H1 (cell line): ENCODE data around the gene DYNC1I2. TPM values are rescaled to one million over a fixed set of nuclear protein-coding genes. Genes with fewer than 3 reads are reported as not detected.

ENCODE experiments used
- CTCF ChIA-PET: fragments of 300-600 bp; sonication (Branson Sonifier 250); formaldehyde crosslinking; loops from one replicate; lab custom pipeline; 2021; ENCODE audit not compliant: partially characterized antibody; lab: Charles Lee
- POLR2A ChIA-PET: fragments of 300-600 bp; sonication (Branson Sonifier 250); formaldehyde crosslinking; loops from one replicate; lab custom pipeline; 2021; ENCODE audit warnings: inconsistent platforms; ENCODE audit not compliant: partially characterized antibody; lab: Charles Lee
- DNase-seq, 2 experiments: peaks; one replicate each; pipeline versions ENCODE4 v3.0.0 to v3.0.0-alpha.2; 2010 to 2022; ENCODE audit warnings: low spot score in 2 of 2, low read depth in 1 of 2, mixed read lengths in 1 of 2
- FAIRE-seq: peaks from 2 replicates; lab custom pipeline; 2011; peaks lifted over from hg19 to GRCh38; lab: Jason Lieb, UNC
- H2AFZ ChIP-seq: 2 replicates; pipeline ENCODE4 v1.8.1; 2012; ENCODE audit warnings: low read length, inconsistent platforms
- H2AK5ac ChIP-seq: 2 replicates; pipeline ENCODE4 v1.6.1; 2013; ENCODE audit warnings: low read depth, low read length
- H2BK120ac ChIP-seq: replicated peaks from 2 replicates; pipeline ENCODE3; 2013; ENCODE audit warnings: low read depth, low read length, inconsistent platforms
- H2BK12ac ChIP-seq: 2 replicates; pipeline ENCODE4 v1.6.1; 2013; ENCODE audit warnings: low read depth, low read length
- H2BK15ac ChIP-seq: 2 replicates; pipeline ENCODE4 v1.6.1; 2013; ENCODE audit warnings: low read length
- H2BK20ac ChIP-seq: 2 replicates; pipeline ENCODE4 v1.6.1; 2013; ENCODE audit warnings: low read length
- H2BK5ac ChIP-seq: 2 replicates; pipeline ENCODE4 v1.6.1; 2013; ENCODE audit warnings: low read depth, low read length
- H3K14ac ChIP-seq: 2 replicates; pipeline ENCODE4 v1.6.1; 2013; ENCODE audit warnings: inconsistent platforms; ENCODE audit not compliant: insufficient read length
- H3K18ac ChIP-seq: 2 replicates; pipeline ENCODE4 v1.6.1; 2013; ENCODE audit warnings: low read length; ENCODE audit errors: extremely low read depth
- H3K23ac ChIP-seq: 2 replicates; pipeline ENCODE4 v1.6.1; 2013; ENCODE audit warnings: inconsistent platforms; ENCODE audit not compliant: insufficient read length
- H3K23me2 ChIP-seq: 2 replicates; pipeline ENCODE4 v1.6.1; 2013; ENCODE audit warnings: low read depth, low read length
- H3K27ac ChIP-seq: 2 replicates; pipeline ENCODE4 v1.6.1; 2011; ENCODE audit warnings: low read depth, low read length, inconsistent platforms
- H3K27me3 ChIP-seq, 4 experiments: replicated peaks in 1 of 4; 1 replicate in 1 of 4; 2 replicates in 3 of 4; pipeline versions ENCODE4 v1.6.1 to v1.8.1; 2011 to 2013; ENCODE audit warnings: low read length in 3 of 4, mild to moderate bottlenecking in 3 of 4, inconsistent platforms in 2 of 4, mixed read lengths in 2 of 4, moderate library complexity in 1 of 4; ENCODE audit not compliant: control insufficient read depth in 3 of 4, insufficient read depth in 3 of 4; ENCODE audit errors: extremely low read depth in 1 of 4
- H3K36me3 ChIP-seq, 4 experiments: 2 replicates each; pipeline versions ENCODE4 v1.6.1 to v1.8.1; 2011 to 2013; ENCODE audit warnings: mild to moderate bottlenecking in 4 of 4, low read length in 3 of 4, moderate library complexity in 2 of 4, control low read depth in 1 of 4, inconsistent platforms in 1 of 4; ENCODE audit not compliant: insufficient read depth in 4 of 4, control insufficient read depth in 2 of 4
- H3K4ac ChIP-seq: replicated peaks from 2 replicates; pipeline ENCODE3; 2013; ENCODE audit warnings: low read length, low read depth, mixed read lengths, inconsistent platforms; ENCODE audit not compliant: insufficient read length
- H3K4me1 ChIP-seq, 4 experiments: replicated peaks in 1 of 4; 1 replicate in 1 of 4; 2 replicates in 3 of 4; pipeline versions ENCODE4 v1.6.1 to v1.8.1; 2011 to 2013; ENCODE audit warnings: low read length in 3 of 4, inconsistent platforms in 2 of 4, mixed read lengths in 1 of 4; ENCODE audit not compliant: insufficient read depth in 4 of 4, control insufficient read depth in 3 of 4
- H3K4me2 ChIP-seq, 2 experiments: 2 replicates each; pipeline versions ENCODE4 v1.6.1 to v1.8.1; 2011 to 2013; ENCODE audit warnings: low read depth in 2 of 2, low read length in 2 of 2, control low read depth in 1 of 2, inconsistent platforms in 1 of 2, mild to moderate bottlenecking in 1 of 2; ENCODE audit not compliant: insufficient read depth in 1 of 2
- H3K4me3 ChIP-seq, 4 experiments: fragments of 200-600, 300-600 bp in 1 of 4; sonication (generic), shearing (Covaris generic), sonication (Bioruptor Twin) in 1 of 4; 2 replicates each; pipeline versions ENCODE4 v1.5.1 to v1.8.1; 2011 to 2016; ENCODE audit warnings: low read length in 4 of 4, low read depth in 3 of 4, control low read depth in 2 of 4, inconsistent platforms in 2 of 4, mild to moderate bottlenecking in 2 of 4, mixed read lengths in 1 of 4, moderate library complexity in 1 of 4; ENCODE audit not compliant: insufficient read depth in 2 of 4; ENCODE audit errors: extremely low read depth in 1 of 4
- H3K56ac ChIP-seq: replicated peaks from 2 replicates; pipeline ENCODE3; 2013; ENCODE audit warnings: low read depth, mild to moderate bottlenecking, mixed read lengths, low read length, inconsistent platforms; ENCODE audit not compliant: insufficient read length
- H3K79me1 ChIP-seq: 2 replicates; pipeline ENCODE4 v1.6.1; 2013; ENCODE audit warnings: low read depth, low read length, control low read depth
- H3K79me2 ChIP-seq, 2 experiments: 2 replicates each; pipeline versions ENCODE4 v1.6.1 to v1.8.1; 2012 to 2013; ENCODE audit warnings: low read length in 2 of 2, mild to moderate bottlenecking in 2 of 2, inconsistent platforms in 1 of 2; ENCODE audit not compliant: insufficient read depth in 2 of 2, control insufficient read depth in 1 of 2
- H3K9ac ChIP-seq, 4 experiments: replicated peaks in 1 of 4; 1 replicate in 1 of 4; 2 replicates in 3 of 4; pipeline versions ENCODE4 v1.6.1 to v1.8.1; 2011 to 2013; ENCODE audit warnings: low read depth in 3 of 4, low read length in 3 of 4, control low read depth in 2 of 4, mild to moderate bottlenecking in 2 of 4, moderate library complexity in 2 of 4, inconsistent platforms in 1 of 4; ENCODE audit errors: extremely low read depth in 1 of 4
- H3K9me3 ChIP-seq, 2 experiments: 2 replicates each; pipeline versions ENCODE4 v1.6.1 to v1.8.1; 2012 to 2013; ENCODE audit warnings: mild to moderate bottlenecking in 2 of 2, moderate library complexity in 2 of 2, control low read depth in 1 of 2, inconsistent platforms in 1 of 2, low read depth in 1 of 2, low read length in 1 of 2, mixed read lengths in 1 of 2; ENCODE audit not compliant: insufficient read depth in 2 of 2
- H4K20me1 ChIP-seq, 2 experiments: replicated peaks in 1 of 2; 2 replicates each; pipeline versions ENCODE3 to v1.8.1; 2011 to 2013; ENCODE audit warnings: inconsistent platforms in 2 of 2, low read length in 2 of 2, mild to moderate bottlenecking in 1 of 2; ENCODE audit not compliant: insufficient read depth in 2 of 2, control insufficient read depth in 1 of 2
- H4K5ac ChIP-seq: 2 replicates; pipeline ENCODE4 v1.6.1; 2013; ENCODE audit warnings: low read length, low read depth, mixed read lengths, inconsistent platforms; ENCODE audit not compliant: insufficient read length
- H4K8ac ChIP-seq: 2 replicates; pipeline ENCODE4 v1.8.0; 2013; ENCODE audit warnings: mild to moderate bottlenecking, moderate library complexity, low read length, inconsistent platforms; ENCODE audit not compliant: insufficient read depth; ENCODE audit errors: extremely low read depth
- H4K91ac ChIP-seq: replicated peaks from 2 replicates; pipeline ENCODE3; 2013; ENCODE audit warnings: low read length, mixed read lengths, inconsistent platforms; ENCODE audit not compliant: insufficient read length
- FOSL1 ChIP-seq: IDR thresholded peaks from 2 replicates; pipeline ENCODE4 v1.6.1; 2011; ENCODE audit warnings: mild to moderate bottlenecking, low read depth, low read length, moderate library complexity; ENCODE audit not compliant: insufficient read depth
- RAD21 ChIP-seq, 2 experiments: IDR thresholded peaks in 1 of 2; conservative IDR thresholded peaks in 1 of 2; 2 replicates each; pipeline ENCODE4 v1.6.1; 2011; ENCODE audit warnings: low read depth in 2 of 2, low read length in 2 of 2, improper control_type of control experiment in 1 of 2, inconsistent platforms in 1 of 2, mild to moderate bottlenecking in 1 of 2, moderate library complexity in 1 of 2
- RNF2 ChIP-seq: fragments of 200-900, 300-1000 bp; sonication (generic); IDR thresholded peaks from 2 replicates; pipeline ENCODE4 v1.7.1; 2016; ENCODE audit warnings: borderline replicate concordance, low read depth, mild to moderate bottlenecking, antibody characterized with exemption, low read length; ENCODE audit not compliant: poor library complexity, severe bottlenecking; ENCODE audit errors: missing control alignments
- WGBS, 2 experiments: shearing (Covaris generic) in 1 of 2; methylation state at CpG; one replicate each; pipeline versions ENCODE4 v1.1.6 to v1.1.7; 2013 to 2015; ENCODE audit warnings: low lambda C conversion rate in 2 of 2, mixed read lengths in 2 of 2, inconsistent platforms in 1 of 2, low coverage in 1 of 2, missing lambda C conversion rate in 1 of 2; ENCODE audit not compliant: insufficient replicate concordance in 2 of 2, insufficient coverage in 1 of 2, insufficient read length in 1 of 2; ENCODE audit errors: extremely low coverage in 1 of 2, missing lambda C conversion rate in 1 of 2; 5-methylcytosine and 5-hydroxymethylcytosine counted together
- polyA plus RNA-seq, 7 experiments: library from polyadenylated mRNA; depleted of rRNA in 3 of 7; stranded (reverse) in 5 of 7; unstranded in 2 of 7; fragments of >200 nt in 5 of 7; fragments of 200-250 nt in 2 of 7; gene quantifications; 1 replicate in 5 of 7; 2 replicates in 1 of 7; 4 replicates in 1 of 7; pipeline versions ENCODE4 v1.2.1 to v1.2.3, GENCODE V29; 2011 to 2013; ENCODE audit warnings: missing spikeins in 2 of 7, mixed read lengths in 2 of 7
- total RNA-seq: library from RNA; stranded (reverse); fragmentation: NEBNext Ultra II Directional; extraction: Animal tissue kit (Norgen Biotek cat#: 25700); gene quantifications from 2 replicates; pipeline ENCODE4 v1.2.1, GENCODE V29; 2021

DYNC1I2 gene
- total and polyA plus RNA-seq, 2 of the 8 experiments (the other 6 are each of a cell fraction or from before 2014, with no cell fraction given), result 67.3 to 68.1 TPM

GRCh38 chr2:171707752-171708151 is 20.5 kb downstream of the DYNC1I2 start:
- 83% methylated on average over 1 of the region's 1 CpG; no CpG with 5 or more reads in 1 of the 2 experiments for WGBS, 2 experiments
- Histone ChIP-seq H3K27me3 (no peaks in the 10 kb centered on the region), H4K5ac (no peak overlapping the region), H3K4me1 (no peaks in the 10 kb centered on the region), H4K20me1 (peaks cover 0 to 2% of the 10 kb centered on the region in 2 experiments), H3K18ac (no peak overlapping the region), H2AK5ac (no peak overlapping the region), H3K9ac (no peak overlapping the region), H3K79me1 (no peaks in the 10 kb centered on the region; the same call in 1 of the 2 replicates), H4K8ac (no peak overlapping the region), H3K27ac (no peak overlapping the region), H2BK15ac (no peak overlapping the region), H3K23ac (no peak overlapping the region), H4K91ac (no peak overlapping the region), H2AFZ (no peak overlapping the region), H2BK12ac (no peak overlapping the region), H3K23me2 (no peaks in the 10 kb centered on the region), H2BK5ac (no peak overlapping the region), H3K4ac (no peak overlapping the region), H2BK120ac (no peak overlapping the region), H3K4me3 (no peak overlapping the region), H3K56ac (no peak overlapping the region), H2BK20ac (no peak overlapping the region), H3K14ac (no peak overlapping the region), H3K9me3 (no peaks in the 10 kb centered on the region), H3K79me2 (no peaks in the 10 kb centered on the region), H3K36me3 (no peaks in the 10 kb centered on the region; a peak in 1 of 8 replicates), H3K4me2 (no peak overlapping the region)
- ChIA-PET POLR2A (no interaction called here), CTCF (interaction anchor here (0.7 to 1.7 kb wide), 3 partner anchors 10 to 108 kb away, joined by 4 read pairs; no protein-coding TSS in a partner anchor)
- FAIRE-seq, result no peak
- TF ChIP-seq RNF2, result no peak
- no peak for TF ChIP-seq FOSL1
- no peak for TF ChIP-seq RAD21 (IDR thresholded peaks at IDR 0.05 in 1 of 2, conservative IDR thresholded peaks at IDR 0.05 in 1 of 2; ENCODE audit: low read depth in 2 of 2, low read length in 2 of 2)
- DNase-seq, result no peak
